Neural cell (in vitro differentiated cells): ENCODE measurements around the gene DAGLA. TPM values are rescaled to one million over a fixed set of nuclear protein-coding genes. Genes with fewer than 3 reads are reported as not detected.

Source experiments
- H2AFZ ChIP-seq: fragments of 200-600, 300-800 bp; sonication (generic), shearing (Covaris generic); 2 replicates; pipeline ENCODE4 v1.6.0; 2014; ENCODE audit warnings: low read depth, mild to moderate bottlenecking, antibody characterized with exemption, low read length, moderate library complexity
- H3F3A ChIP-seq: fragments of 200-600 bp; shearing (Covaris generic); 2 replicates; pipeline ENCODE4 v1.6.1; 2016; ENCODE audit warnings: mild to moderate bottlenecking, moderate library complexity, mixed read lengths, antibody characterized with exemption, low read length; ENCODE audit not compliant: insufficient read depth, poor library complexity, severe bottlenecking
- H3K27ac ChIP-seq: fragments of 200-600, 300-800 bp; sonication (generic), shearing (Covaris generic); 2 replicates; pipeline ENCODE4 v1.5.1; 2014; ENCODE audit warnings: mild to moderate bottlenecking, low read length, moderate library complexity
- H3K27me3 ChIP-seq: fragments of 300-800, 200-600 bp; sonication (generic), shearing (Covaris generic); 2 replicates; pipeline ENCODE4 v1.6.0; 2014; ENCODE audit warnings: mild to moderate bottlenecking, low read depth, low read length, moderate library complexity; ENCODE audit not compliant: insufficient read depth
- H3K36me3 ChIP-seq: fragments of 300-800, 200-600 bp; sonication (generic), shearing (Covaris generic); 2 replicates; pipeline ENCODE4 v1.5.1; 2014; ENCODE audit warnings: mild to moderate bottlenecking, antibody characterized with exemption, low read length, moderate library complexity; ENCODE audit not compliant: insufficient read depth
- H3K4me2 ChIP-seq: fragments of 300-800, 200-600 bp; sonication (generic), shearing (Covaris generic); 2 replicates; pipeline ENCODE4 v1.6.0; 2014; ENCODE audit warnings: mild to moderate bottlenecking, low read length
- H3K4me3 ChIP-seq: fragments of 300-800, 200-600 bp; sonication (generic), shearing (Covaris generic); 2 replicates; pipeline ENCODE4 v1.5.1; 2014; ENCODE audit warnings: mild to moderate bottlenecking, low read length, moderate library complexity
- H3K79me2 ChIP-seq: fragments of 200-600 bp; shearing (Covaris generic); replicated peaks from 2 replicates; pipeline ENCODE4 v1.6.0; 2014; ENCODE audit warnings: mild to moderate bottlenecking, low read length, moderate library complexity; ENCODE audit not compliant: insufficient read depth
- H3K9ac ChIP-seq: fragments of 300-800, 200-600 bp; sonication (generic), shearing (Covaris generic); 2 replicates; pipeline ENCODE4 v1.6.1; 2016; ENCODE audit warnings: mild to moderate bottlenecking, low read length, mixed read lengths
- H3K9me2 ChIP-seq: fragments of 200-600 bp; shearing (Covaris generic); 2 replicates; pipeline ENCODE4 v1.6.1; 2016; ENCODE audit warnings: mild to moderate bottlenecking, low read length, mixed read lengths; ENCODE audit not compliant: insufficient read depth
- H3K9me3 ChIP-seq: fragments of 200-600, 300-800 bp; sonication (generic), shearing (Covaris generic); 2 replicates; pipeline ENCODE4 v1.6.1; 2016; ENCODE audit warnings: mild to moderate bottlenecking, mixed run types, low read length, moderate library complexity, mixed read lengths
- H4K20me1 ChIP-seq: fragments of 200-600 bp; shearing (Covaris generic); 2 replicates; pipeline ENCODE4 v1.6.1; 2016; ENCODE audit warnings: mild to moderate bottlenecking, mixed run types; ENCODE audit not compliant: insufficient read depth
- EP300 ChIP-seq: fragments of 450-650 bp; conservative IDR thresholded peaks from 2 replicates; pipeline ENCODE4 v1.6.1; 2014; ENCODE audit warnings: antibody characterized with exemption, mild to moderate bottlenecking, moderate library complexity; ENCODE audit not compliant: poor library complexity, severe bottlenecking
- EZH2 ChIP-seq: fragments of 200-600, 300-800 bp; shearing (Covaris generic), sonication (generic); IDR thresholded peaks from 2 replicates; pipeline ENCODE4 v1.6.1; 2014; ENCODE audit warnings: antibody characterized with exemption, low read length, borderline replicate concordance, mild to moderate bottlenecking; ENCODE audit not compliant: insufficient read depth, poor library complexity, severe bottlenecking
- MXI1 ChIP-seq: fragments of 450-650 bp; conservative IDR thresholded peaks from 2 replicates; pipeline ENCODE4 v1.6.1; 2014; ENCODE audit warnings: antibody characterized with exemption, mild to moderate bottlenecking; ENCODE audit not compliant: poor library complexity, severe bottlenecking
- POLR2AphosphoS5 ChIP-seq: IDR thresholded peaks from 2 replicates; pipeline ENCODE4 v1.6.1; 2012
- RAD21 ChIP-seq: fragments of 450-650 bp; conservative IDR thresholded peaks from 2 replicates; pipeline ENCODE4 v1.6.1; 2014; ENCODE audit warnings: antibody characterized with exemption, mild to moderate bottlenecking, moderate library complexity
- SMC3 ChIP-seq: fragments of 450-650 bp; conservative IDR thresholded peaks from 2 replicates; pipeline ENCODE4 v1.6.1; 2014; ENCODE audit warnings: antibody characterized with exemption, mild to moderate bottlenecking, moderate library complexity; ENCODE audit not compliant: poor library complexity
- TAF1 ChIP-seq: IDR thresholded peaks from 2 replicates; pipeline ENCODE4 v1.6.1; 2012; ENCODE audit warnings: low read depth
- polyA plus RNA-seq: library from polyadenylated mRNA; depleted of rRNA; stranded (reverse); fragments of >200 nt; gene quantifications from 2 replicates; pipeline ENCODE4 v1.2.3, GENCODE V29; 2014
- TF ChIP-seq, protein P1 (sequence below): IDR thresholded peaks from 2 replicates; pipeline ENCODE4 v1.6.1; 2012; ENCODE audit warnings: borderline replicate concordance
- TF ChIP-seq, protein P2 (sequence below): fragments of 450-650 bp; IDR thresholded peaks from 2 replicates; pipeline ENCODE4 v1.5.1; 2014; ENCODE audit warnings: antibody characterized with exemption, mild to moderate bottlenecking, moderate library complexity; ENCODE audit not compliant: poor library complexity, severe bottlenecking

The DAGLA gene
- polyA plus RNA-seq, 1 donor from 2014 or later, result 4.5 TPM

DNA sequence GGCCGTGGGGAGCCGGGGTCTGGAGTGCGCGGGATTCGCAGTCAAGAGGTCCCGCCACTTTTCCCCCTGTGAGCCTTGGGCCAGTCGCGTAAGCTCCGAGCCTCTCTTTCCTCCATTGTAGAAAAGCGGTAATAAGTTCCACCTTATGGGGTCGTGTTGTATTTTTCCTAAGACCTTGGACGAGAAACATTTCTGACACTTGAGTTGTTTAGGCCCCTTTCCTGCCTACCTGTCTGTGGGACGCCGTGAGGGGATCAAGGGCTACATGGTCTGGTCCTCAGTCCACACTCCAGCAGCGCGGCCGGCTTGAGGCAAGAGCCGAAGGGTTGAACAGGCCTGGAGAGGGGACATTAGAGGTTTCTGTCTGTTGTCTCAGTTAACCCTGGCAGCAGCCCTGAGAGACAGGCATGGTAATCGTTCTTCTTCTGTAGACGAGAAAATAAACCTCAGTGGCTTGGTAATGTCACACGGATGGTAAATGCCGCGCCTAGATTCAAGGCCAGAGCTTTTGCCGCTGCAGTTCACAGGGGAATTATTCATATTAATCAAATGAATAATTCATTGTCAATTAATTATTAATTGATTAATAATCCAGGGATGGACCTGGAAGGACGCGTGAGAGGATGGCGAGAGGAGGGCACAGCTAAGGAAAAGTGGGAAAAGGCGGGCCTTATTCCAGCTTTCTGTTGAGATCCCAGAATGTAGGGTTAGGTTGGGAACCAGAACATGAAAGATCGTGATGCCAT, 113.1 kb downstream of the DAGLA start:
- no peaks in the 10 kb centered on the region for H3K27me3 ChIP-seq
- no peaks in the 10 kb centered on the region for H3K9me2 ChIP-seq
- no peaks in the 10 kb centered on the region for H3F3A ChIP-seq
- H2AFZ ChIP-seq, result peak overlapping the region; percentile 48
- H4K20me1 ChIP-seq, result no peaks in the 10 kb centered on the region
- peak overlapping the region; percentile 92 for H3K9ac ChIP-seq
- no peaks in the 10 kb centered on the region for H3K9me3 ChIP-seq
- H3K4me3 ChIP-seq, result peak overlapping the region; percentile 84
- H3K4me2 ChIP-seq, result peak overlapping the region; percentile 90
- H3K27ac ChIP-seq, result peak overlapping the region; percentile 95
- TF ChIP-seq SMC3 (no peak), RAD21 (no peak)
- peaks cover 29% of the 10 kb centered on the region for H3K79me2 ChIP-seq
- no peaks in the 10 kb centered on the region for H3K36me3 ChIP-seq

DNA sequence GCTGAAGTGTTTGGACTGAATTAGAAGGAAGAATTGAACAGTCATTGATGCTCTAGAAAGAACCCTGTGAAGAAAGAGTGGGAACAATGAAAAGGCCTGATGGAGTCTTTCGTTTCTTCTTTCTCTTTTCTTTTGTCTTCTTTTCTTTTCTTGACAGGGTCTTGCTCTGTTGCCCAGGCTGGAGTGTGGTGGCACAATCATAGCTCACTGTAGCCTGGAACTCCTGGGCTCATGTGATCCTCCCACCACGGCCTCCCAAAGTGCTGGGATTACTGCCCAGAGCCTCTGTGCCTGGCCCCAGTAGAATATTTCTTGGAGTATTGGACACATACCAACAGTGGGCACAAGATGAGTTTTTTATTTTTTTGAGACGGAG, 113.6 kb downstream of the DAGLA start:
- H3K79me2 ChIP-seq, result peaks cover 29% of the 10 kb centered on the region
- no peak overlapping the region for H3K27ac ChIP-seq
- H3K27me3 ChIP-seq, result no peaks in the 10 kb centered on the region
- H4K20me1 ChIP-seq, result no peaks in the 10 kb centered on the region
- peak overlapping the region; percentile 90 for H3K4me2 ChIP-seq
- no peaks in the 10 kb centered on the region for H3K9me3 ChIP-seq
- no peaks in the 10 kb centered on the region for H3F3A ChIP-seq
- H3K9me2 ChIP-seq, result no peaks in the 10 kb centered on the region
- no peaks in the 10 kb centered on the region for H3K36me3 ChIP-seq
- H3K9ac ChIP-seq, result peak overlapping the region; percentile 92
- H2AFZ ChIP-seq, result no peak overlapping the region
- no peak for TF ChIP-seq MXI1
- no peak for TF ChIP-seq SMC3
- TF ChIP-seq EZH2, result no peak
- TF ChIP-seq TAF1, result no peak
- TF ChIP-seq, protein P1, sequence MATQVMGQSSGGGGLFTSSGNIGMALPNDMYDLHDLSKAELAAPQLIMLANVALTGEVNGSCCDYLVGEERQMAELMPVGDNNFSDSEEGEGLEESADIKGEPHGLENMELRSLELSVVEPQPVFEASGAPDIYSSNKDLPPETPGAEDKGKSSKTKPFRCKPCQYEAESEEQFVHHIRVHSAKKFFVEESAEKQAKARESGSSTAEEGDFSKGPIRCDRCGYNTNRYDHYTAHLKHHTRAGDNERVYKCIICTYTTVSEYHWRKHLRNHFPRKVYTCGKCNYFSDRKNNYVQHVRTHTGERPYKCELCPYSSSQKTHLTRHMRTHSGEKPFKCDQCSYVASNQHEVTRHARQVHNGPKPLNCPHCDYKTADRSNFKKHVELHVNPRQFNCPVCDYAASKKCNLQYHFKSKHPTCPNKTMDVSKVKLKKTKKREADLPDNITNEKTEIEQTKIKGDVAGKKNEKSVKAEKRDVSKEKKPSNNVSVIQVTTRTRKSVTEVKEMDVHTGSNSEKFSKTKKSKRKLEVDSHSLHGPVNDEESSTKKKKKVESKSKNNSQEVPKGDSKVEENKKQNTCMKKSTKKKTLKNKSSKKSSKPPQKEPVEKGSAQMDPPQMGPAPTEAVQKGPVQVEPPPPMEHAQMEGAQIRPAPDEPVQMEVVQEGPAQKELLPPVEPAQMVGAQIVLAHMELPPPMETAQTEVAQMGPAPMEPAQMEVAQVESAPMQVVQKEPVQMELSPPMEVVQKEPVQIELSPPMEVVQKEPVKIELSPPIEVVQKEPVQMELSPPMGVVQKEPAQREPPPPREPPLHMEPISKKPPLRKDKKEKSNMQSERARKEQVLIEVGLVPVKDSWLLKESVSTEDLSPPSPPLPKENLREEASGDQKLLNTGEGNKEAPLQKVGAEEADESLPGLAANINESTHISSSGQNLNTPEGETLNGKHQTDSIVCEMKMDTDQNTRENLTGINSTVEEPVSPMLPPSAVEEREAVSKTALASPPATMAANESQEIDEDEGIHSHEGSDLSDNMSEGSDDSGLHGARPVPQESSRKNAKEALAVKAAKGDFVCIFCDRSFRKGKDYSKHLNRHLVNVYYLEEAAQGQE, result no peak
- no peak for TF ChIP-seq RAD21
- TF ChIP-seq POLR2AphosphoS5, result no peak
- TF ChIP-seq, protein P2, sequence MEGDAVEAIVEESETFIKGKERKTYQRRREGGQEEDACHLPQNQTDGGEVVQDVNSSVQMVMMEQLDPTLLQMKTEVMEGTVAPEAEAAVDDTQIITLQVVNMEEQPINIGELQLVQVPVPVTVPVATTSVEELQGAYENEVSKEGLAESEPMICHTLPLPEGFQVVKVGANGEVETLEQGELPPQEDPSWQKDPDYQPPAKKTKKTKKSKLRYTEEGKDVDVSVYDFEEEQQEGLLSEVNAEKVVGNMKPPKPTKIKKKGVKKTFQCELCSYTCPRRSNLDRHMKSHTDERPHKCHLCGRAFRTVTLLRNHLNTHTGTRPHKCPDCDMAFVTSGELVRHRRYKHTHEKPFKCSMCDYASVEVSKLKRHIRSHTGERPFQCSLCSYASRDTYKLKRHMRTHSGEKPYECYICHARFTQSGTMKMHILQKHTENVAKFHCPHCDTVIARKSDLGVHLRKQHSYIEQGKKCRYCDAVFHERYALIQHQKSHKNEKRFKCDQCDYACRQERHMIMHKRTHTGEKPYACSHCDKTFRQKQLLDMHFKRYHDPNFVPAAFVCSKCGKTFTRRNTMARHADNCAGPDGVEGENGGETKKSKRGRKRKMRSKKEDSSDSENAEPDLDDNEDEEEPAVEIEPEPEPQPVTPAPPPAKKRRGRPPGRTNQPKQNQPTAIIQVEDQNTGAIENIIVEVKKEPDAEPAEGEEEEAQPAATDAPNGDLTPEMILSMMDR, result no peak
- no peak for TF ChIP-seq EP300
- peak overlapping the region; percentile 84 for H3K4me3 ChIP-seq
